Astrocyte (in vitro differentiated cells and primary cell): ENCODE results near the gene NPLOC4. TPM values are rescaled to one million over a fixed set of nuclear protein-coding genes. Genes with fewer than 3 reads are reported as not detected.

Source experiments
- DNase-seq: peaks from one replicate; pipeline ENCODE4 v3.0.0-alpha.2; 2010; ENCODE audit warnings: low read depth
- FAIRE-seq: peaks from 2 replicates; lab custom pipeline; 2011; peaks lifted over from hg19 to GRCh38; lab: Jason Lieb, UNC
- H2AFZ ChIP-seq: 2 replicates; pipeline ENCODE4 v1.6.0; 2012; ENCODE audit warnings: low read depth, low read length, inconsistent platforms
- H3K27ac ChIP-seq: 2 replicates; pipeline ENCODE4 v1.5.1; 2011; ENCODE audit warnings: low read depth, low read length, inconsistent platforms
- H3K27me3 ChIP-seq: 2 replicates; pipeline ENCODE4 v1.6.0; 2011; ENCODE audit warnings: low read length, inconsistent platforms; ENCODE audit not compliant: insufficient read depth
- H3K36me3 ChIP-seq: 2 replicates; pipeline ENCODE4 v1.5.1; 2011; ENCODE audit warnings: low read length, inconsistent platforms; ENCODE audit not compliant: insufficient read depth
- H3K4me1 ChIP-seq: 2 replicates; pipeline ENCODE4 v1.5.1; 2011; ENCODE audit warnings: low read length, inconsistent platforms; ENCODE audit not compliant: insufficient read depth
- H3K4me2 ChIP-seq: 2 replicates; pipeline ENCODE4 v1.6.0; 2012; ENCODE audit warnings: low read length, inconsistent platforms
- H3K4me3 ChIP-seq: 2 replicates; pipeline ENCODE4 v1.5.1; 2011; ENCODE audit warnings: low read depth, mild to moderate bottlenecking, low read length, inconsistent platforms; ENCODE audit not compliant: insufficient read depth
- H3K79me2 ChIP-seq: 2 replicates; pipeline ENCODE4 v1.6.0; 2012; ENCODE audit warnings: mild to moderate bottlenecking, low read length, inconsistent platforms; ENCODE audit not compliant: insufficient read depth
- H3K9ac ChIP-seq: 2 replicates; pipeline ENCODE4 v1.6.0; 2012; ENCODE audit warnings: mild to moderate bottlenecking, low read length, inconsistent platforms
- H3K9me3 ChIP-seq: 2 replicates; pipeline ENCODE4 v1.5.1; 2012; ENCODE audit warnings: low read depth, mild to moderate bottlenecking, low read length, inconsistent platforms; ENCODE audit not compliant: insufficient read depth
- H4K20me1 ChIP-seq: 2 replicates; pipeline ENCODE4 v1.6.0; 2012; ENCODE audit warnings: low read length, inconsistent platforms; ENCODE audit not compliant: insufficient read depth
- H3K27ac Mint-ChIP-seq: one replicate; pipeline ENCODE4 v1.8.0; 2021; ENCODE audit warnings: mild to moderate bottlenecking, mixed read lengths; ENCODE audit not compliant: unreplicated experiment
- H3K27me3 Mint-ChIP-seq: one replicate; pipeline ENCODE4 v1.8.0; 2021; ENCODE audit warnings: low read depth, mixed read lengths; ENCODE audit not compliant: unreplicated experiment
- H3K36me3 Mint-ChIP-seq: one replicate; pipeline ENCODE4 v1.8.0; 2021; ENCODE audit warnings: low read depth, mixed read lengths; ENCODE audit not compliant: unreplicated experiment
- H3K4me1 Mint-ChIP-seq: one replicate; pipeline ENCODE4 v1.8.0; 2021; ENCODE audit warnings: low read depth, mixed read lengths; ENCODE audit not compliant: unreplicated experiment
- H3K4me3 Mint-ChIP-seq: one replicate; pipeline ENCODE4 v1.8.0; 2021; ENCODE audit warnings: mild to moderate bottlenecking, moderate library complexity, mixed read lengths; ENCODE audit not compliant: unreplicated experiment
- H3K9me3 Mint-ChIP-seq: one replicate; pipeline ENCODE4 v1.8.0; 2021; ENCODE audit warnings: mild to moderate bottlenecking, mixed read lengths; ENCODE audit not compliant: unreplicated experiment
- EZH2 ChIP-seq: IDR thresholded peaks from 2 replicates; pipeline ENCODE4 v1.6.1; 2012; ENCODE audit warnings: mild to moderate bottlenecking, low read length, inconsistent platforms; ENCODE audit not compliant: insufficient read depth
- total RNA-seq: library from RNA; stranded (reverse); gene quantifications from 2 replicates; pipeline ENCODE4 v1.2.1, GENCODE V29; 2021
- TF ChIP-seq, protein P1 (sequence below): IDR thresholded peaks from 2 replicates; pipeline ENCODE4 v1.5.1; 2011; ENCODE audit warnings: low read depth, mild to moderate bottlenecking, inconsistent platforms, low read length, moderate library complexity; ENCODE audit not compliant: insufficient read depth

NPLOC4 gene
- total RNA-seq, 1 donor from 2014 or later = 125 TPM

DNA sequence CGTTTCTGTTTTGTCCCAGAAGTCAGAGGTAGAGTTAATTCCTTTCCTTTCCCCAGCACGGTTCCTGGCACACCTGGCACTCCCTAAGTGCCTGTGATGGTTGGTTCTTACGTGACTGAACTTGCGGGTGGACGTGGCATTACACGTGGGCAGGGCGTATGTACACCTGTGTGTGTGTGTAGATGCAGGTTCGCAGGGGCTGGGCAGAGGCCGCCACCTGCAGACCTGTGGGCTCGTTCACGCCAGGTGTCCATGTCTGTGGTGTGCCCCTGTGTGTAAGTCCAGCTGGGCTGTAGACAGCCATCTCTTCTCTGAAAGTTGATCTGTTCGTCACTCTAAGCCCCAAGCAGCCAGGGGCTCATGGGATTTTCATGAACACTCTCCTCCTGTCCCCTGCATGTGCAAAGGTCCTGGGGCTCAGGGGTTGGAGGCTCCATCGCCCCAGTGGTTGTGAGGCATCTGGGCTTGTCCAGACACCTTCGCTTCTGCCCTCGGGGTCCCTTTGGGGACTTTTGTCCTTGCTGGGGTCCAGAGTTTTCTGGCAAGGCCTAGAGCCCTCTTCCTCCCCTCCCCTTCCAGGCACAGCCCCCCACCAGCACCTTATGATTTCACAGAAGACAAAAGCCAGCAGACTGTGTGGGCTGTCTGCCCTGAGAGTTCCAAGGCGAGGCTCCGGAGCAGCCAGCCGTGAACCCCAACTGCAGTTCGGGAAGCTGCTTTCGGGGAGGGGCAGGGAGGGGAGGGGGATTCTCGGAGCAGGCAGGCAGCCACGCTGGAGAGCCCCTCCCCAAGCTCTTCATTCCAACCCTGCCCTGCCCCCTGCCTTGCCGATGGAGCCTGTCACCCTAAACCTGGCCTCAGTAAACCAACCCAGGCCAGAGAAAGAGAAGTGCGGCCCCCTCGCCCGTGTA lies 114.2 kb downstream of the NPLOC4 start:
- FAIRE-seq (no peak), DNase-seq (no peak)
- TF ChIP-seq, protein P1, sequence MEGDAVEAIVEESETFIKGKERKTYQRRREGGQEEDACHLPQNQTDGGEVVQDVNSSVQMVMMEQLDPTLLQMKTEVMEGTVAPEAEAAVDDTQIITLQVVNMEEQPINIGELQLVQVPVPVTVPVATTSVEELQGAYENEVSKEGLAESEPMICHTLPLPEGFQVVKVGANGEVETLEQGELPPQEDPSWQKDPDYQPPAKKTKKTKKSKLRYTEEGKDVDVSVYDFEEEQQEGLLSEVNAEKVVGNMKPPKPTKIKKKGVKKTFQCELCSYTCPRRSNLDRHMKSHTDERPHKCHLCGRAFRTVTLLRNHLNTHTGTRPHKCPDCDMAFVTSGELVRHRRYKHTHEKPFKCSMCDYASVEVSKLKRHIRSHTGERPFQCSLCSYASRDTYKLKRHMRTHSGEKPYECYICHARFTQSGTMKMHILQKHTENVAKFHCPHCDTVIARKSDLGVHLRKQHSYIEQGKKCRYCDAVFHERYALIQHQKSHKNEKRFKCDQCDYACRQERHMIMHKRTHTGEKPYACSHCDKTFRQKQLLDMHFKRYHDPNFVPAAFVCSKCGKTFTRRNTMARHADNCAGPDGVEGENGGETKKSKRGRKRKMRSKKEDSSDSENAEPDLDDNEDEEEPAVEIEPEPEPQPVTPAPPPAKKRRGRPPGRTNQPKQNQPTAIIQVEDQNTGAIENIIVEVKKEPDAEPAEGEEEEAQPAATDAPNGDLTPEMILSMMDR = no peak
- TF ChIP-seq EZH2 = no peak
- H3K36me3 Mint-ChIP-seq = no peaks in the 10 kb centered on the region
- H3K27me3 Mint-ChIP-seq = no peaks in the 10 kb centered on the region
- no peak overlapping the region for H3K27ac ChIP-seq
- H3K4me3 Mint-ChIP-seq = no peak overlapping the region
- H3K4me2 ChIP-seq = peak overlapping the region; percentile 52
- H3K4me3 ChIP-seq = no peak overlapping the region
- H3K4me1 Mint-ChIP-seq = peaks cover 8% of the 10 kb centered on the region
- no peak overlapping the region for H2AFZ ChIP-seq
- H3K36me3 ChIP-seq = no peaks in the 10 kb centered on the region
- H3K9me3 Mint-ChIP-seq = no peaks in the 10 kb centered on the region
- H3K27ac Mint-ChIP-seq = no peak overlapping the region
- peaks cover 9% of the 10 kb centered on the region for H3K27me3 ChIP-seq
- no peak overlapping the region for H3K9ac ChIP-seq
- peaks cover 33% of the 10 kb centered on the region for H3K4me1 ChIP-seq
- H3K9me3 ChIP-seq = no peaks in the 10 kb centered on the region
- peaks cover 11% of the 10 kb centered on the region for H3K79me2 ChIP-seq
- H4K20me1 ChIP-seq = peaks cover 38% of the 10 kb centered on the region

DNA sequence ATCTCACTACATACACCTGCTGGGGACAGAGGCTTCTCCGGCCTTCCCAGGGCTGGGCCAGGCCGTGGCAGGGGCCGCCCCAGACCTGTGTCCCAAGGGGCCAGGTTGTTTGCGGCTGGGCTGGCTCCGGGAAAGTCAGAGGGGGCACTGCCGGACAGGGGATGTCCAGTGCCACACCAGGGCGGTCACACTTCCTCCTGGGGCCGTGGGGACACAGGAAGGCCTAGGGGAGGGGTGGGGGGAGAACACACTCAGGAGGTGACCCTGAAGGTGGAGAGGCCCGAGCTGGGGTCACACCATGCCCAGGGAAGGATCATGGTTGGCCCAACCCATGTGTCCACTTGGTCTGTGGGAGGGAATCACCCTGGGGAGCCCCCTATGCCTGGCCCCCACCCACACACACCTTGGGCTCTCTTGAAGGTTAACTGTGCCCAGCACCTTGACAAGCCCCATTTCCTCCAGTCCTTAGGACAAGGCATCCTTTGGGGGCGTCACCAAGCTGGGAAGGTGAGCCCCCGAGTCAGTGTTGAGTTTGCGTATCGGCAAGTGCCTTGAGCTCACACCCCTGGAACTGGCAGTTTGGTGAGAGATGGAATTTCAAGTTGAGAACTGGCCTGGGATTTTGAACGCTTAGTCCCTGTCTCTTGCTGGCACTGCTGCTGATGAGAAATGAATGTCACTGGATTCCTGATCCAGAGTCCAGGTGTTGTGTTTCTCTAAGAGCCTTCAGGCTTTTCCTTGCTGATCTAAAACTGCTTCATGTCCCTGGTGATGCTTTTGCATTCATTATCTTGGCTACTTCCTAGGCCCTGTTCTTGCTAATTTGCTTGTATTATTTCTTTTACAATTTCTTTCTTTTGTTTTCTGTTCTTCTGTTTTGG lies 116.7 kb downstream of the NPLOC4 start:
- no peaks in the 10 kb centered on the region for H3K9me3 ChIP-seq
- no peak overlapping the region for H3K4me3 ChIP-seq
- TF ChIP-seq, protein P1 = no peak
- TF ChIP-seq EZH2 = no peak
- Mint-ChIP-seq H3K9me3 (no peaks in the 10 kb centered on the region), H3K4me3 (peak overlapping the region; percentile 42), H3K36me3 (no peaks in the 10 kb centered on the region), H3K27ac (peak overlapping the region; percentile 72), H3K4me1 (peaks cover 14% of the 10 kb centered on the region), H3K27me3 (no peaks in the 10 kb centered on the region)
- FAIRE-seq = no peak
- peak overlapping the region; percentile 90 for H3K4me2 ChIP-seq
- H3K79me2 ChIP-seq = peaks cover 35% of the 10 kb centered on the region
- peaks cover 2% of the 10 kb centered on the region for H3K27me3 ChIP-seq
- DNase-seq = no peak
- H3K9ac ChIP-seq = no peak overlapping the region
- H3K4me1 ChIP-seq = peaks cover 46% of the 10 kb centered on the region
- peaks cover 55% of the 10 kb centered on the region for H4K20me1 ChIP-seq
- no peaks in the 10 kb centered on the region for H3K36me3 ChIP-seq
- H2AFZ ChIP-seq = no peak overlapping the region
- no peak overlapping the region for H3K27ac ChIP-seq
